Neural cell (in vitro differentiated cells): ENCODE measurements around the gene SV2B. TPM values are rescaled to one million over a fixed set of nuclear protein-coding genes. Genes with fewer than 3 reads are reported as not detected.

Experiments
- H2AFZ ChIP-seq: fragments of 200-600, 300-800 bp; sonication (generic), shearing (Covaris generic); 2 replicates; pipeline ENCODE4 v1.6.0; 2014; ENCODE audit warnings: low read depth, mild to moderate bottlenecking, antibody characterized with exemption, low read length, moderate library complexity
- H3F3A ChIP-seq: fragments of 200-600 bp; shearing (Covaris generic); 2 replicates; pipeline ENCODE4 v1.6.1; 2016; ENCODE audit warnings: mild to moderate bottlenecking, moderate library complexity, mixed read lengths, antibody characterized with exemption, low read length; ENCODE audit not compliant: insufficient read depth, poor library complexity, severe bottlenecking
- H3K27ac ChIP-seq: fragments of 200-600, 300-800 bp; sonication (generic), shearing (Covaris generic); 2 replicates; pipeline ENCODE4 v1.5.1; 2014; ENCODE audit warnings: mild to moderate bottlenecking, low read length, moderate library complexity
- H3K27me3 ChIP-seq: fragments of 300-800, 200-600 bp; sonication (generic), shearing (Covaris generic); 2 replicates; pipeline ENCODE4 v1.6.0; 2014; ENCODE audit warnings: mild to moderate bottlenecking, low read depth, low read length, moderate library complexity; ENCODE audit not compliant: insufficient read depth
- H3K36me3 ChIP-seq: fragments of 300-800, 200-600 bp; sonication (generic), shearing (Covaris generic); 2 replicates; pipeline ENCODE4 v1.5.1; 2014; ENCODE audit warnings: mild to moderate bottlenecking, antibody characterized with exemption, low read length, moderate library complexity; ENCODE audit not compliant: insufficient read depth
- H3K4me2 ChIP-seq: fragments of 300-800, 200-600 bp; sonication (generic), shearing (Covaris generic); 2 replicates; pipeline ENCODE4 v1.6.0; 2014; ENCODE audit warnings: mild to moderate bottlenecking, low read length
- H3K4me3 ChIP-seq: fragments of 300-800, 200-600 bp; sonication (generic), shearing (Covaris generic); 2 replicates; pipeline ENCODE4 v1.5.1; 2014; ENCODE audit warnings: mild to moderate bottlenecking, low read length, moderate library complexity
- H3K79me2 ChIP-seq: fragments of 200-600 bp; shearing (Covaris generic); replicated peaks from 2 replicates; pipeline ENCODE4 v1.6.0; 2014; ENCODE audit warnings: mild to moderate bottlenecking, low read length, moderate library complexity; ENCODE audit not compliant: insufficient read depth
- H3K9ac ChIP-seq: fragments of 300-800, 200-600 bp; sonication (generic), shearing (Covaris generic); 2 replicates; pipeline ENCODE4 v1.6.1; 2016; ENCODE audit warnings: mild to moderate bottlenecking, low read length, mixed read lengths
- H3K9me2 ChIP-seq: fragments of 200-600 bp; shearing (Covaris generic); 2 replicates; pipeline ENCODE4 v1.6.1; 2016; ENCODE audit warnings: mild to moderate bottlenecking, low read length, mixed read lengths; ENCODE audit not compliant: insufficient read depth
- H3K9me3 ChIP-seq: fragments of 200-600, 300-800 bp; sonication (generic), shearing (Covaris generic); 2 replicates; pipeline ENCODE4 v1.6.1; 2016; ENCODE audit warnings: mild to moderate bottlenecking, mixed run types, low read length, moderate library complexity, mixed read lengths
- H4K20me1 ChIP-seq: fragments of 200-600 bp; shearing (Covaris generic); 2 replicates; pipeline ENCODE4 v1.6.1; 2016; ENCODE audit warnings: mild to moderate bottlenecking, mixed run types; ENCODE audit not compliant: insufficient read depth
- EP300 ChIP-seq: fragments of 450-650 bp; conservative IDR thresholded peaks from 2 replicates; pipeline ENCODE4 v1.6.1; 2014; ENCODE audit warnings: antibody characterized with exemption, mild to moderate bottlenecking, moderate library complexity; ENCODE audit not compliant: poor library complexity, severe bottlenecking
- EZH2 ChIP-seq: fragments of 200-600, 300-800 bp; shearing (Covaris generic), sonication (generic); IDR thresholded peaks from 2 replicates; pipeline ENCODE4 v1.6.1; 2014; ENCODE audit warnings: antibody characterized with exemption, low read length, borderline replicate concordance, mild to moderate bottlenecking; ENCODE audit not compliant: insufficient read depth, poor library complexity, severe bottlenecking
- MXI1 ChIP-seq: fragments of 450-650 bp; conservative IDR thresholded peaks from 2 replicates; pipeline ENCODE4 v1.6.1; 2014; ENCODE audit warnings: antibody characterized with exemption, mild to moderate bottlenecking; ENCODE audit not compliant: poor library complexity, severe bottlenecking
- POLR2AphosphoS5 ChIP-seq: IDR thresholded peaks from 2 replicates; pipeline ENCODE4 v1.6.1; 2012
- RAD21 ChIP-seq: fragments of 450-650 bp; conservative IDR thresholded peaks from 2 replicates; pipeline ENCODE4 v1.6.1; 2014; ENCODE audit warnings: antibody characterized with exemption, mild to moderate bottlenecking, moderate library complexity
- REST ChIP-seq: IDR thresholded peaks from 2 replicates; pipeline ENCODE4 v1.6.1; 2012; ENCODE audit warnings: borderline replicate concordance
- SMC3 ChIP-seq: fragments of 450-650 bp; conservative IDR thresholded peaks from 2 replicates; pipeline ENCODE4 v1.6.1; 2014; ENCODE audit warnings: antibody characterized with exemption, mild to moderate bottlenecking, moderate library complexity; ENCODE audit not compliant: poor library complexity
- TAF1 ChIP-seq: IDR thresholded peaks from 2 replicates; pipeline ENCODE4 v1.6.1; 2012; ENCODE audit warnings: low read depth
- polyA plus RNA-seq: library from polyadenylated mRNA; depleted of rRNA; stranded (reverse); fragments of >200 nt; gene quantifications from 2 replicates; pipeline ENCODE4 v1.2.3, GENCODE V29; 2014
- TF ChIP-seq, protein P1 (sequence below): fragments of 450-650 bp; IDR thresholded peaks from 2 replicates; pipeline ENCODE4 v1.5.1; 2014; ENCODE audit warnings: antibody characterized with exemption, mild to moderate bottlenecking, moderate library complexity; ENCODE audit not compliant: poor library complexity, severe bottlenecking

Gene SV2B
- polyA plus RNA-seq, 1 donor from 2014 or later = 0.38 TPM

GRCh38 chr15:91192285-91192684 is 92.2 kb downstream of the SV2B start:
- no peak overlapping the region for H2AFZ ChIP-seq
- no peaks in the 10 kb centered on the region for H3K9me2 ChIP-seq
- no peaks in the 10 kb centered on the region for H3K79me2 ChIP-seq
- no peak overlapping the region for H3K27ac ChIP-seq
- no peak overlapping the region for H3K4me2 ChIP-seq
- no peaks in the 10 kb centered on the region for H4K20me1 ChIP-seq
- H3F3A ChIP-seq = no peaks in the 10 kb centered on the region
- H3K9me3 ChIP-seq = no peaks in the 10 kb centered on the region
- no peak overlapping the region for H3K4me3 ChIP-seq
- no peak overlapping the region for H3K9ac ChIP-seq
- H3K27me3 ChIP-seq = no peaks in the 10 kb centered on the region
- H3K36me3 ChIP-seq = no peaks in the 10 kb centered on the region
- no peak for TF ChIP-seq RAD21
- TF ChIP-seq POLR2AphosphoS5 = no peak
- no peak for TF ChIP-seq SMC3
- no peak for TF ChIP-seq EZH2
- TF ChIP-seq EP300 = no peak
- TF ChIP-seq MXI1 = no peak
- TF ChIP-seq REST = no peak
- TF ChIP-seq TAF1 = no peak
- TF ChIP-seq, protein P1, sequence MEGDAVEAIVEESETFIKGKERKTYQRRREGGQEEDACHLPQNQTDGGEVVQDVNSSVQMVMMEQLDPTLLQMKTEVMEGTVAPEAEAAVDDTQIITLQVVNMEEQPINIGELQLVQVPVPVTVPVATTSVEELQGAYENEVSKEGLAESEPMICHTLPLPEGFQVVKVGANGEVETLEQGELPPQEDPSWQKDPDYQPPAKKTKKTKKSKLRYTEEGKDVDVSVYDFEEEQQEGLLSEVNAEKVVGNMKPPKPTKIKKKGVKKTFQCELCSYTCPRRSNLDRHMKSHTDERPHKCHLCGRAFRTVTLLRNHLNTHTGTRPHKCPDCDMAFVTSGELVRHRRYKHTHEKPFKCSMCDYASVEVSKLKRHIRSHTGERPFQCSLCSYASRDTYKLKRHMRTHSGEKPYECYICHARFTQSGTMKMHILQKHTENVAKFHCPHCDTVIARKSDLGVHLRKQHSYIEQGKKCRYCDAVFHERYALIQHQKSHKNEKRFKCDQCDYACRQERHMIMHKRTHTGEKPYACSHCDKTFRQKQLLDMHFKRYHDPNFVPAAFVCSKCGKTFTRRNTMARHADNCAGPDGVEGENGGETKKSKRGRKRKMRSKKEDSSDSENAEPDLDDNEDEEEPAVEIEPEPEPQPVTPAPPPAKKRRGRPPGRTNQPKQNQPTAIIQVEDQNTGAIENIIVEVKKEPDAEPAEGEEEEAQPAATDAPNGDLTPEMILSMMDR = no peak

- H3K4me3 ChIP-seq = no peak overlapping the region
- no peaks in the 10 kb centered on the region for H3K27me3 ChIP-seq
- no peaks in the 10 kb centered on the region for H3K9me3 ChIP-seq
- TF ChIP-seq EP300 (no peak), SMC3 (no peak), REST (no peak), POLR2AphosphoS5 (peak; percentile 38)
- no peaks in the 10 kb centered on the region for H3K79me2 ChIP-seq
- H3K9ac ChIP-seq = no peak overlapping the region
- H3K9me2 ChIP-seq = no peaks in the 10 kb centered on the region
- H3K4me2 ChIP-seq = no peak overlapping the region
- no peaks in the 10 kb centered on the region for H3K36me3 ChIP-seq
- no peak overlapping the region for H2AFZ ChIP-seq
- H3K27ac ChIP-seq = peak overlapping the region; percentile 38
- no peaks in the 10 kb centered on the region for H3F3A ChIP-seq
- H4K20me1 ChIP-seq = no peaks in the 10 kb centered on the region
Measured at GRCh38 chr15:91192690-91193377, 92.8 kb downstream of the SV2B start.
